ENCODE data around the gene BIRC2. TPM values are rescaled to one million over a fixed set of nuclear protein-coding genes. Genes with fewer than 3 reads are reported as not detected.

BIRC2 gene
- total RNA-seq, 1 experiment from 2014 or later: 36.1 TPM

- H3K36me3 ChIP-seq (ENCODE audit: low read depth, low read length): peaks cover 21% of the 10 kb centered on the region
- intact Hi-C loops (cut with micrococcal nuclease): no loop called here
- no peak for ATAC-seq
These were observed 46.3 kb downstream of the BIRC2 start for GRCh38 chr11:102393272-102393730.

GRCh38 chr11:102395720-102396393, 48.8 kb downstream of the BIRC2 start:
- H3K9me3 ChIP-seq (ENCODE audit: low read length): no peaks in the 10 kb centered on the region
- H3K4me3 ChIP-seq (ENCODE audit: low read length): no peak overlapping the region
- H3K9ac ChIP-seq (ENCODE audit: low read length): no peak overlapping the region
- no TSS peak for BruUV-seq (replicated peaks)
- DNase-seq (no peak), ATAC-seq (no peak)
- no peaks in the 10 kb centered on the region for H3K9me2 ChIP-seq (replicated peaks; ENCODE audit: low read length)
- CTCF ChIA-PET: no interaction called here
- no peak overlapping the region for H3K27ac ChIP-seq (ENCODE audit: low read length)
- H3K79me2 ChIP-seq (ENCODE audit: low read length): no peaks in the 10 kb centered on the region
- no peaks in the 10 kb centered on the region for H3F3A ChIP-seq (ENCODE audit: low read length, unreplicated experiment)
- no peaks in the 10 kb centered on the region for H4K20me1 ChIP-seq (ENCODE audit: low read length)
- H2AFZ ChIP-seq (ENCODE audit: low read length): no peak overlapping the region
- no peaks in the 10 kb centered on the region for H3K4me1 ChIP-seq (ENCODE audit: insufficient read depth, low read length)
- POLR2A ChIA-PET (ENCODE audit: unreplicated experiment): no interaction called here
- TF ChIP-seq EZH2 (IDR thresholded peaks at IDR 0.05; ENCODE audit: low read length, unreplicated experiment): no peak
- TF ChIP-seq EZH2phosphoT487 (IDR thresholded peaks at IDR 0.05; ENCODE audit: borderline replicate concordance, low read length): no peak
- TF ChIP-seq CTCF (conservative IDR thresholded peaks at IDR 0.05; ENCODE audit: low read depth, low read length): no peak
- no peaks in the 10 kb centered on the region for H3K27me3 ChIP-seq (ENCODE audit: low read length)
- H3K36me3 ChIP-seq (ENCODE audit: low read depth, low read length): peaks cover 30% of the 10 kb centered on the region
- intact Hi-C loops (cut with micrococcal nuclease): no loop called here
- no peak overlapping the region for H3K4me2 ChIP-seq (ENCODE audit: low read length)

More at GRCh38 chr11:102393272-102393730, 46.3 kb downstream of the BIRC2 start:
- Histone ChIP-seq H3K9ac (ENCODE audit: low read length) (no peak overlapping the region), H3K27ac (ENCODE audit: low read length) (no peak overlapping the region), H3K79me2 (ENCODE audit: low read length) (no peaks in the 10 kb centered on the region), H2AFZ (ENCODE audit: low read length) (no peak overlapping the region), H3K27me3 (ENCODE audit: low read length) (no peaks in the 10 kb centered on the region), H3F3A (ENCODE audit: low read length, unreplicated experiment) (no peaks in the 10 kb centered on the region), H3K4me1 (ENCODE audit: insufficient read depth, low read length) (no peaks in the 10 kb centered on the region), H3K9me3 (ENCODE audit: low read length) (no peaks in the 10 kb centered on the region), H3K9me2 (replicated peaks; ENCODE audit: low read length) (no peaks in the 10 kb centered on the region), H4K20me1 (ENCODE audit: low read length) (no peaks in the 10 kb centered on the region), H3K4me2 (ENCODE audit: low read length) (no peak overlapping the region), H3K4me3 (ENCODE audit: low read length) (no peak overlapping the region)
- BruUV-seq (replicated peaks): no TSS peak
- DNase-seq: no peak
- TF ChIP-seq CTCF (conservative IDR thresholded peaks at IDR 0.05; ENCODE audit: low read depth, low read length) (no peak), EZH2phosphoT487 (IDR thresholded peaks at IDR 0.05; ENCODE audit: borderline replicate concordance, low read length) (no peak), EZH2 (IDR thresholded peaks at IDR 0.05; ENCODE audit: low read length, unreplicated experiment) (no peak)
- CTCF ChIA-PET: no interaction called here
- POLR2A ChIA-PET (ENCODE audit: unreplicated experiment): interaction anchor here (0.6 kb wide), 1 partner anchor 8 kb away, joined by 4 read pairs; no protein-coding TSS in a partner anchor
